OCI-LY7 (cell line): ENCODE data around the gene FOXI1. TPM values are rescaled to one million over a fixed set of nuclear protein-coding genes. Genes with fewer than 3 reads are reported as not detected.

Experiments used
- BruUV-seq: library from RNA; stranded (reverse); fragments of 400-500 nt; replicated peaks from 2 replicates; lab custom pipeline; 2021; lab: Mats Ljungman, UMichigan
- CTCF ChIA-PET: fragments of 300-600 bp; sonication (Branson Sonifier 250); formaldehyde crosslinking; loops from one replicate; lab custom pipeline; 2022; ENCODE audit warnings: antibody characterized with exemption; ENCODE audit not compliant: unreplicated experiment; lab: Charles Lee
- POLR2A ChIA-PET: fragments of 300-600 bp; sonication (Branson Sonifier 250); formaldehyde crosslinking; loops from one replicate; lab custom pipeline; 2022; ENCODE audit warnings: antibody characterized with exemption; lab: Charles Lee
- DNase-seq: peaks from one replicate; pipeline ENCODE4 v3.0.0-alpha.2; 2015; ENCODE audit warnings: low spot score
- H2AFZ ChIP-seq: fragments of 200-600 bp; sonication (generic), shearing (Covaris generic); 2 replicates; pipeline ENCODE4 v1.6.1; 2014; ENCODE audit warnings: mild to moderate bottlenecking, antibody characterized with exemption, low read length, moderate library complexity
- H3K27ac ChIP-seq: fragments of 200-600 bp; sonication (generic); 2 replicates; pipeline ENCODE4 v1.5.1; 2014; ENCODE audit warnings: mixed run types, low read depth, mild to moderate bottlenecking, moderate library complexity, low read length, inconsistent platforms; ENCODE audit not compliant: poor library complexity, severe bottlenecking
- H3K36me3 ChIP-seq: fragments of 200-600 bp; sonication (generic); 2 replicates; pipeline ENCODE4 v1.6.1; 2014; ENCODE audit warnings: mild to moderate bottlenecking, antibody characterized with exemption, low read length, moderate library complexity, mixed read lengths; ENCODE audit not compliant: insufficient read depth
- H3K4me1 ChIP-seq: fragments of 200-600 bp; sonication (generic); 2 replicates; pipeline ENCODE4 v1.5.1; 2014; ENCODE audit warnings: mild to moderate bottlenecking, low read length; ENCODE audit not compliant: insufficient read depth, poor library complexity, severe bottlenecking
- H3K4me2 ChIP-seq: fragments of 200-600 bp; sonication (generic); 2 replicates; pipeline ENCODE4 v1.6.1; 2014; ENCODE audit warnings: mild to moderate bottlenecking, low read length
- H3K4me3 ChIP-seq: fragments of 200-600 bp; sonication (generic); 2 replicates; pipeline ENCODE4 v1.5.1; 2014; ENCODE audit warnings: mild to moderate bottlenecking, low read depth, low read length; ENCODE audit not compliant: poor library complexity, severe bottlenecking
- H3K79me2 ChIP-seq: fragments of 200-600 bp; sonication (generic); 2 replicates; pipeline ENCODE4 v1.6.1; 2016; ENCODE audit warnings: low read depth, mild to moderate bottlenecking, low read length, moderate library complexity, mixed read lengths; ENCODE audit not compliant: insufficient read depth
- H3K9me2 ChIP-seq: fragments of 200-600 bp; sonication (generic); 2 replicates; pipeline ENCODE4 v1.6.1; 2016; ENCODE audit warnings: mild to moderate bottlenecking, low read length, mixed read lengths; ENCODE audit not compliant: insufficient read depth
- H3K9me3 ChIP-seq: fragments of 200-600 bp; sonication (generic); 2 replicates; pipeline ENCODE4 v1.6.1; 2014; ENCODE audit warnings: mild to moderate bottlenecking, mixed run types, low read length, mixed read lengths
- H4K20me1 ChIP-seq: fragments of 200-600 bp; sonication (generic); 2 replicates; pipeline ENCODE4 v1.6.1; 2014; ENCODE audit warnings: mild to moderate bottlenecking, antibody characterized with exemption, low read length, moderate library complexity, mixed read lengths; ENCODE audit not compliant: insufficient read depth
- CTCF ChIP-seq: fragments of 200-600 bp; sonication (generic); conservative IDR thresholded peaks from 2 replicates; pipeline ENCODE4 v1.5.1; 2014; ENCODE audit warnings: mild to moderate bottlenecking, antibody characterized with exemption, low read length, moderate library complexity, mixed read lengths
- EZH2phosphoT487 ChIP-seq: fragments of 200-600 bp; sonication (generic); IDR thresholded peaks from 2 replicates; pipeline ENCODE4 v1.6.1; 2018; ENCODE audit warnings: low read depth, borderline replicate concordance, mild to moderate bottlenecking, mixed run types, antibody characterized with exemption, low read length, moderate library complexity, mixed read lengths
- intact Hi-C: fragments of 100-400 bp; cut with micrococcal nuclease; formaldehyde crosslinking; loops from one replicate; pipeline ENCODE4 v1.10.0; 2022; ENCODE audit not compliant: unreplicated experiment
- total RNA-seq, 2 experiments: library from RNA; depleted of rRNA in 1 of 2; stranded (reverse); fragments of >200 nt in 1 of 2; shearing (Covaris generic) in 1 of 2; gene quantifications; 2 replicates each; pipeline ENCODE4 v1.2.3, GENCODE V29; 2014 to 2022

FOXI1 gene
- total RNA-seq, 2 experiments from 2014 or later, result not detected

- no peaks in the 10 kb centered on the region for H3K9me3 ChIP-seq
- intact Hi-C loops, result no loop called here
- H3K9me2 ChIP-seq, result no peaks in the 10 kb centered on the region
- no TSS peak for BruUV-seq
- no peaks in the 10 kb centered on the region for H4K20me1 ChIP-seq
- no peaks in the 10 kb centered on the region for H3K4me1 ChIP-seq
- no peak for DNase-seq
- H3K4me2 ChIP-seq, result no peak overlapping the region
- H3K4me3 ChIP-seq, result no peak overlapping the region
- H3K79me2 ChIP-seq, result no peaks in the 10 kb centered on the region
- no peak overlapping the region for H3K27ac ChIP-seq
- H2AFZ ChIP-seq, result no peak overlapping the region
- H3K36me3 ChIP-seq, result no peaks in the 10 kb centered on the region
- no peak for TF ChIP-seq EZH2phosphoT487
- no peak for TF ChIP-seq CTCF
- ChIA-PET CTCF (no interaction called here), POLR2A (interaction anchor here (1.3 kb wide), 1 partner anchor 19 kb away, joined by 3 read pairs; no protein-coding TSS in a partner anchor)
These were observed 27.3 kb downstream of the FOXI1 start for GRCh38 chr5:170132976-170133448.

GRCh38 chr5:170135796-170136490 is 30.2 kb downstream of the FOXI1 start:
- DNase-seq, result no peak
- Histone ChIP-seq H3K4me1 (no peaks in the 10 kb centered on the region), H4K20me1 (no peaks in the 10 kb centered on the region), H2AFZ (no peak overlapping the region), H3K9me3 (no peaks in the 10 kb centered on the region), H3K4me2 (no peak overlapping the region), H3K36me3 (no peaks in the 10 kb centered on the region), H3K79me2 (no peaks in the 10 kb centered on the region), H3K27ac (no peak overlapping the region), H3K4me3 (no peak overlapping the region), H3K9me2 (no peaks in the 10 kb centered on the region)
- POLR2A ChIA-PET, result no interaction called here
- no TSS peak for BruUV-seq
- TF ChIP-seq CTCF (no peak), EZH2phosphoT487 (no peak)
- intact Hi-C loops, result no loop called here
- CTCF ChIA-PET, result no interaction called here

- Histone ChIP-seq H3K9me2 (no peaks in the 10 kb centered on the region), H3K9me3 (no peaks in the 10 kb centered on the region), H3K79me2 (no peaks in the 10 kb centered on the region), H3K4me1 (no peaks in the 10 kb centered on the region), H3K36me3 (no peaks in the 10 kb centered on the region), H3K4me2 (no peak overlapping the region), H4K20me1 (no peaks in the 10 kb centered on the region), H3K4me3 (no peak overlapping the region), H3K27ac (no peak overlapping the region), H2AFZ (no peak overlapping the region)
- intact Hi-C loops, result no loop called here
- no peak for DNase-seq
- POLR2A ChIA-PET, result no interaction called here
- TF ChIP-seq CTCF, result no peak
- TF ChIP-seq EZH2phosphoT487, result no peak
- BruUV-seq, result no TSS peak
- CTCF ChIA-PET, result no interaction called here
These were observed 30.8 kb downstream of the FOXI1 start for GRCh38 chr5:170136506-170136905.
